GM18508 (cell line): ENCODE data around the gene IRF2.

Experiments
- ATAC-seq: cut with Tn5 transposase; IDR thresholded peaks from one replicate; pipeline ENCODE4 v1.9.1; 2021; ENCODE audit warnings: moderate number of reproducible peaks; ENCODE audit not compliant: insufficient read depth, unreplicated experiment

IRF2 gene

DNA sequence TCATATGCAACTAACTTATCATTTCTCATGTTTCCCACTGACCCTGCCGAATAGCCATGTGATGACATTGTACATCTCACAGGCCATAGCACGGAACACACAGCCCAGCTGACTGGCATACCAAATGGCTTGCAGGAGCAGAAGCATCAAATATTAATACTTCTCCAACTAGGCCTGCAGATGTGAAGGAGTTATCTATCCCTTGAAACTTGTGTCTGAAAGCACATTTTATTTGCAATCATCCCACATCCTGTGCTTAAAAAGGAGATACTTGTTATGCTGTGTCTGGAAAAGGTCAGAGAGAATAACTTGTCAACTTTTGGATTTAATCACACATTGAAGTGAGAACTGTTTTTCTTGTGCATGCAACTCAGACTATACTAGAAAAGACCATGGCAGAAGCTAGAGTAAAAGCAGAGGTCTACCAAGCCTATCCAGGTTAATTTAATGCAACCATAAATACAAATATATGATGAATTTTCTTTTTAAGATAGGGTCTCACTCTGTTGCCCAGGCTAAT is 100.4 kb downstream of the IRF2 start:
- ATAC-seq = no peak

DNA sequence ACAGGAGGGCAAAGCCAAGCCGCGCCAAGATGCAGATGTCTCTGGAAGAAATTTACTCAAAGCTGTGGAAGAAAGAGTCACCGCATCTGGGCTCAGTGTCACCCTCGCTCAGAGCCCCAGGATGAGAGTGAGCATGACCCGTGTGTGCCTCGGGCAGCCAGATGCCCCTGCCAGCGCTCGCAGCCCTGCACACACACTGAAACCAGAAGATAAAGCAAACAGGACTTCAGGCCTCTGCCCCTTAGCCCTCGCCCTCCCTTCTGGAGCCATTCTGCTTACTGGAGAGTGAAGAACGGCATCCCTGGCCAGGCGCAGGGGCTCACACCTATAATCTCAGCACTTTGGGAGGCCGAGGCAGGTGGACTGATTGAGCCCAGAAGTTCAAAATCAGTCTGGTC is 103.0 kb downstream of the IRF2 start:
- ATAC-seq = no peak

DNA sequence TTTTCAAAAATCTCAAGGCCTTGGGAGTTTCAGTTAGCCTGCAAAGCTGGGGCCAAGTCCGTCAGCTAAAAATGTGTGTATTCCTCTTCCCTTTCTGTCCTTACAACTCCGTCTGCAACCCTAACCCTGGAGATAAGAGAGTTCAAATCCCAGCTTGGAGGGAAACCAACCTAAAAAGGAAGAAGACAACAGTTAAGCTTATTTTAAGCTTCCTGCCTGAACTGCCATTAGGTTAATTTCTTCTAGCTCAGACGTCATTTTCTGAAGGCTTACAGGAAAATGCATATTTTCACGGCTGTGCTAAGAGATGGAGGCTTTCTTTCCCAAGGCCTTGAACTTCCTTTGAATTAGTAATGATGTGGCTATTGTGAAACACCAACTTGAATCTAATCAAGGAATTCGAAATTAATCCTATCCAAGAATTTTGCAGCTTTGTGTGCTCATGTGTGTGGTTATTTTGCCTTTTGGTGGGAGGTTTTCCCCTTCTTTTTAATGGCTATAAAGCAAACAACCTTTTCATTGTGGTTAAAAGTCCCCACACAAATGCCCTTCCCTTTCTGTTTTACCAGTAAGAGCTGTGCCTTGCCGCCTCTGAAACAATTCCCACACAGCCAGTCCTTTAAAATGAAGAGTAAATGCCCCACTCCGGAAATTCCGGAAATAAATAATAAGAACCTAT is 103.5 kb downstream of the IRF2 start:
- no peak for ATAC-seq

DNA sequence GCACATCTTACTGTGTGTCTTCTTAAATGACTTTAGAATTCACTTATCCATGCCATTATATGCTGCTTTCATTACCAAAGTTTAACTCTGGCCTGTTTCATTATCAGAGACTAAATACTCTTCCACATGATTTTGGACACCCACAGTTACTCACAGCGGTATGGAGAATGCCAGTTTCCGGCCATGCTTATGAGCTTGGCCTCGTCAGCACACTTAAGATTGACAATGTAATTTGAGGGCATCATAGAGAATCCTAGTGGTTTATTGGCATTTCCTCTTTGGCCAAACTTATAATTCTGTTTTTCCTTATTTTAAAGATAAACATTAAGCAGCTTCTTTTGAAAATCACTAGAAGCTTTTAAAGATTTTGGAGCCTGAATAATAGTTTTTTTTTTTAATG is 104.5 kb downstream of the IRF2 start:
- no peak for ATAC-seq

DNA sequence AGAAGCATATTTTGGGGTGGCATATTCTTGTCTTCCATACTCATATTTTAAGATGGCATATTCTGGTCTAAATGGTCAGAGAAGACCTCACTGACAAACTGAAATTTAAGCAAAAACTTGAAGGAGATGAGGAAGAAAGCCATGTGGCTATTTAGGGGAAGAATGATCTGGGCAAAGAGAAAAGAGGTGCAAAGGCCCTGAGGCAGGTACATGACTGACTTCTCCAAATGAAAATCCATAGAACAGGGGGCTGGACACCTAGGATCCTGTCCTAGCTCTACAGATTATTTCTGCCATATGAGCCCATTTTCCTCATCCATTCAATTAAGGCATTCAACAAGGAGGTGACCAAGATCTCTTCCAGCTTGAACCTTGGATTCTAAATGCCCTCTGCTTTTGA is 105.6 kb downstream of the IRF2 start:
- ATAC-seq = no peak

DNA sequence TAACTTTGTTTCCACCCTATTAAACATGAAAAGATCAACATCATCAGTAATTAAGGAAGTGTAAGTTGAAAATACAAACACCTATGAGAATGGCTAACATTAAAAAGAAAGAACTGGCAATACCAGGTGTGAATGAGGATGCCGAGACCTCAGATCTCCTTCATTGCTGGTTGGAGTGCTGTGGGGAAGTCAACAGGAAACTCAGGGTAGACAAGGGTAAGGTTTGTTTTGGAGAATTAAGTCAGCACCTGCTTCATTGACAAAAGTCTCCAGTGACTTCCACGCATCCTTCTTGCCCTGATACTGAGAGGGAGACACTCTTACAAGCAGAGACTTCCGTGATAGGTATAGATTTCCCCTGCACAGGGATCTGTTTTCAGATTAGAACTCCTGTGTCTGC is 106.1 kb downstream of the IRF2 start:
- no peak for ATAC-seq

DNA sequence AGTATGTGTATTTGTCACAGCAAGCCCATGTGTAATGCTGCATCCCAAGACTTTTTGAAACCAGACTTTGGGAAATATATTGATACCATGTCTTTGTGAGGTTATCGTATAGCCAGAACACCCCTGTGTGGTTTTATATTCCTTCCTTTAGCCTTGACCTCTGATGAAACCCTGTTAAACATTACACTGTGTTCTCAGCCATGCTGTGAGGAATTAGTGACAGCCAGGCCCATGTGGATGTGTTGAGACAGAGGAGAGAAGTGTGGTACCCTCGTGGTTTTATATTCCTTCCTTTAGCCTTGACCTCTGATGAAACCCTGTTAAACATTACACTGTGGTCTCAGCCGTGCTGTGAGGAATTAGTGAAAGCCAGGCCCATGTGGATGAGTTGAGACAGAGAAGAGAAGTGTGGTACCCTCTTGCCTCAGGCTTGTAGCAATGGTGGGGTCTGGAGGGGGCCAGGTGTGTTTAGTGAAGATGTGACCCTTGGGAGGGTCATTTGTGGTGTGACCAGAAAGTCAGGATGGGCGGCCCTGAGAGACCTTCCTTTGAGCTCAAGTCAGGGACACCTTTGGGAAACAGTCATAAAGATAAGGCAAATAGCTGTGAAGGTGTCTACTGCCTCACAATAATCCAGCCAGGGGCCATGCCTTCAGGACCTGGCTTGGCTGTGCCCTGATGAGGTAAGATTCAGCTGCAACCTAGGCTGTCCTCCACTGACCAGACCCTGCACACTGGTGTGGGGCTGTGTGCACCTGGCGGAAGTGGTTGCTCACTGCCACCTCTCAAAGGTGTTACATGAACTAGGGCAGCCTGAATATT is 110.0 kb downstream of the IRF2 start:
- ATAC-seq = peak; percentile 86

DNA sequence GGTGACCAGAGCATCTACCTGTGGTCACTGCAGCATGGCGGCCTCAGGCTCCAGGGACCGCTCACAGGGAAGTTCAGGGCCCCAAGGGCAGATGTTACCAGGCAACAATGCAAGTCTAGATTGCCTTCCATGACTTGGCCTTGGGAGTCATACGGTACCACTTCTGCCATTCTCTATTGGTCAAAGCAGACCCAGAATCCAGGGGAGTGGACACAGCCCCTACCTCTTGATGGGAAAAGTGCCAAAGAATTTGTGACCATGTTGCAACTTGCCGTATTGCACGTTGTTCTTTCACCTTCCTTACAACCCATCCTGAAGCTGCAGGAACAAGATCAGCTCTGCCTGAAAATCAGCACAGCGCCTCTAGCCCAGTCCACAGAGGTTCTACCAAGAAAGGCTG is 111.1 kb downstream of the IRF2 start:
- no peak for ATAC-seq

DNA sequence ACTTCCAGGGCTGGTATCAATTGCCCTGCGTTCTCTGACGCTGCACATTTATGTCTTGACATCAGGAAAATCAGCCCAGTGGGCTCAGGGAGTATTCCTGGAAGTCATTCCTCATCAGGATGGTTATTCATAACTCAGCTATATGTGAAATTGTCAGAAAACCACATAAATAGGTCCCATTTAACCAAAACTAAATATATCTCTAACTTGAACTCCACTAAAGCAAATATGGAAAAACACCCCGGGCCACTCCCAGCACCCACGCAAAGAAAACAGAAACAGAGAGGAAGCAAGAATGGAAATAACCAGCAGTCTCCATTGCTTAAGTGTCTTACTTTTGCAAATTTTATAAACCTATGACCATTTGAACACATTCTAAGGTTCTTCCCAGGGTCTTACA is 112.0 kb downstream of the IRF2 start:
- no peak for ATAC-seq

DNA sequence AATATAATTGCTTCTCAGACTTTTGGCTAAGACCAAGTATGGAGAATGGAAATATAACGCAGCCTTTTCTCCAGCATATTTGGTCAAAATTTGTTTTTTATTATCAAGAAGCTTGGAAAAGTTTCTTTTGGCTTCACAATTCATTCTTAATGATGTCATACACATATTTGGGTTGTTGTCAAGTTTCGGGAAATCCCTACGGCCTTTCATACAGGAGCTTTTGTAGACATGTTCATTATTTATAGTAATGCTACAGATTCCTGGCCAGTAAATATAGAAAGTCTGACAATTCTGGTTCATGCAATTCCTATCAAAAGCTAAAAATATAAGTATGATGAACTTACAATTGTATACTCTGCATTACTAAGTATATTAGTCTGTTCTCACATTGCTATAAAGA is 112.9 kb downstream of the IRF2 start:
- no peak for ATAC-seq

DNA sequence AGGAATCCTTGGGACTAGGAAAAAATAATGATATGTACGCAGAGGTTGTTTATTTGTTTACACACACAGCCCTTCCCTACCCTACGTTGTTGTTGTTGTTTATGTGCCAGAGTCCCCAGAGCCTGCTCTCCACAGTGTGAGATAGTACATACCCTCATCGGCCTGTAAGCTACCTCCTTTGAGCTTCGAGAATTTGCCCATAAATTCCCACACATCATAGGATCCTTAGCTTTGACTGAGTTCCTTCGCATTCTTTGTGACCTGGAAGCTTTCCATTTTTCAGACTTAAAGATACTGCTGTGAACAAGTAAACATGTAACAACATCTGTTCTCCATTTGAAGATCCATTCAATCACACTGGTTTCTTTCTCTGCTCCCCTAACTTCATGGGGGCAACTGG is 114.5 kb downstream of the IRF2 start:
- ATAC-seq = no peak

DNA sequence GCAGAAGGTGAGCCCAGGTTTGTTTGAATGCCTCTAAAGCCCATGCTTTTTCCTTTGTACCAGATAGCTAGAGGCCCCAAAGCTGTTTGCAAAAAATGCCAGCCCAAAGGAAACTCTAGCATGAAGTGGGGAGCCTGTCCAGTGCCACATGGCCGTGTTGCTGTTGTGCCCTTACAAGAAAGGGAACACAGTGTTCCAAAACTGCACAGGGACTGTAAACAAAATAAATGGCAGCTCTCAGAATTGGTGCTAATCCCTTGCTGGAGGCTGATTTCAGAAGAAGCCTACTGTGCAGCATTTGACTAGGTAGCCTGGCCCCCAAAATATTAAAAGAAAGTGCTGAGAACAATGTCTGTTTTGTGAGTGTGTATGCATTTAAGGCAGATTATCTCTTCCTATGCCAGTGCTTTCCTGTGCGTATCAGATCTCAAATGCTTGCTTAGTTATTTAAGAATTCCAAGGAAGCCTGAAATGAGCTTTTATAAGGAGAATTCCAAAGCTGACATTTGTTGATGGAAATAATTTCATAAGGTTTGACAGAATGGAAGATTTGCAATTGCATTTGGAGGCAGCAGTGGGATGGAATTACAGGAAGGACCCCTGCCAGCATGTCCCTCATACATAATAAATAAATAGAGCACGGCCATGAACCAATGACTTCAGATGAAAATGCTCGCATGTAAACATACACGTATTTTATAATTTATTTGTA is 115.7 kb downstream of the IRF2 start:
- no peak for ATAC-seq

DNA sequence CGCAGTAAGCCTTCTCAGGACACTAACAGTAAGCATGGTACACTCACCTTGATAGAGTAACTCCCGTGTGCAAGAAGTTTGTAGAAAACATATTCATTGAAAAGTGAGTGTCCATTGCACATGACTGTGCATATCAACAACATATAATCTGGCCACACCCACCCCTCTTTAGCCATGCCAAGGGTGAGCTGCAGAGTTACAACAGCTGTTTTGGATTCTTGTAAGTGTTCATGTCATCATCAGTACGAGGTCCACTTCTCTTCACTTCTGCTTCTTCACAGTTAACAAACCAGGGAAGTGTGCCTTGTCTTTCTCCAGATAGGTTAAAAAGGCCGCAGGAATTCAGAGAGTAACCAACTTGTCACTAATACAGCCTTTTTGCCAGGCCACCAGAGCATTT is 116.6 kb downstream of the IRF2 start:
- no peak for ATAC-seq

DNA sequence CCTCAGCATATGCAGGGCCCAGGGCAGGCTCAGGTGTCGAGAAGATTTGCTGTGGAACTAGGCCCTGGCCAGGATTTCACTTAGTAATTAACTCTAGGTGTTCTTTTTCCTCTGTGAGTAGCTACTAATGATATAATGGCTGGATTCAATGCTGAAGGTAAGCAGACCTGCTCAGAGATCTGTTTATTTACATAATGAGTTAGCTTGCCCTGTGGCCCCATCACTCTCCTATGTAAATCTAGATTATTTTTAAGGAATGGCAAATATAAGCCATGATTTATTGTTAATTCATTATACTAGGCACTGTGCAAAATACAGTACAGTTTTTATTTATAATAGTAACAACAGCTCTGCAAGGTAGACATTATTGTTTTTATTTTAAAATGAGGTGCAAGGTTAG is 117.2 kb downstream of the IRF2 start:
- no peak for ATAC-seq

DNA sequence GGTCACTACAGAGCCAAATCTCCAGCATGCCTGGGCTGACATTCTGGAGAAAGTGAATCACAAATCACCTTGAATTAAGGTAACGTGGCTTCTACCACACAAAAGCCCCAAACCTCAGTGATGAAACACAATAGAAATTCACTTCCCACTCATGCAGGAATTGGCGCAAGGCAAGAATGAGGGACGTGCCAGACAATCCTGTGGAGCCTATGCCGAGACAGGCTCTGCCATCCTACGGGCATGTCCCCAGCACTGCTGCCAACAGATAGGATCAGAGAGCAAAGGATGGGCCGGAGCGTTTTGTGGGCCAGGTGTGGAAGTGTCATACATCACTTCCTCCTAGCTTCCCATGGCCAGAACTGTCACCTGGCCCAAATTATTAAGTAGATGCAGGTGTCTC is 118.0 kb downstream of the IRF2 start:
- no peak for ATAC-seq

DNA sequence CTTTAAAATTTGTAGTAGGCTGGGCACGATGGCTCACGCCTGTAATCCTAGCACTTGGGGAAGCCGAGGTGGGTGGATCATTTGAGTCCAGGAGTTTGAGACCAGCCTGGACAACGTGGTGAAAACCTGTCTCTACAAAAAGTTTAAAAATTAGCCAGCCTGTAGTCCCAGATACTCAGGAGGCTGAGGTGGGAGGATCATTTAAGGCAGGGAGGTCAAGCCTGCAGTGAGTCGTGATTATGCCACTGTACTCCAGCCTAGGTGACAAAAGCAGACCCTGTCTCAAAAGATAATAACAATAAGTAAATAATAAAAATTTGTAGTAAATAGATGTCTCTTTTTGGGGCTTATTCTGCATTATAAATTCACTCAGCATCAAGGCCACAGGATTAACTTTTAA is 118.5 kb downstream of the IRF2 start:
- no peak for ATAC-seq

DNA sequence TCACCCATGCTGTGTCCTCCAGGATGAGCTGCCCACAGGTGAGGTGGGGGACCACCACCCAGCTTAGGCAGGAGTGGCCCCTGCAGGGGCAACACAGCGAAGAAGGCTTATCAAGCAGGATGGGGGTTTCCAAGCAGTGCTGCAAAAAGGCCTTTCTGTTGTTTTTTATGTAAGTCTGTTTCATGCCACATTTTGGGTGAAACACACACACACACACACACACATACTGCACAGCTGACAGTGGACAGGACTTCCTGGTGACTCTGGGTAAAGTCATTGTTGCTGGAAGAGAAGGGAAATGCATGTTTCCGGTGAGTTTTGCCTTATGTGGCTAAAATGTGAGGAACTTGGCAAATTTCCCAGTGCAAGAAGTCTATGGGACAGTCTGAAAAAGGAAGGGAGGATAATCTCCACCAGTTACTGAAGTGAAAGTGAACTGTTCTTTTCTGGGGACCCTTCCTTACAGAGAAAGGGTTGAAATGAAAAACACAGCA is 119.2 kb downstream of the IRF2 start:
- ATAC-seq = no peak

DNA sequence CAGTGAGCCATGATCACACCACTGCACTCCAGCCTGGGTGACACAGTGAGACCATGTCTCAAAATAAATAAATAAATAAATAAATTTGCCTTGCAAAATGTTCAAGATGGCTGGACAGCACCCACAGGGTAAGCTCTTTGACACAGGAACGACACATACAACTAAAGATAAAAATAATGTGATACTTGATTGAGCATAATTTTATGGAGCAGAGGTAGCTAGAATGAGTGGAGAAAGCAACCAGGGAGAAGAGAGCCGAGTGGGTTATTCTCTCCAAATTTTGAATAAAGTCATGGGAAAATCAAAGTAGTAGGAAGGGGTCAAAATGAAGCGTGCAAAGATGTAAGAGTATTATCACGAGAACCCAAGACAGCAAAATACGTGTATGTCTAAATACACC is 121.5 kb downstream of the IRF2 start:
- no peak for ATAC-seq

DNA sequence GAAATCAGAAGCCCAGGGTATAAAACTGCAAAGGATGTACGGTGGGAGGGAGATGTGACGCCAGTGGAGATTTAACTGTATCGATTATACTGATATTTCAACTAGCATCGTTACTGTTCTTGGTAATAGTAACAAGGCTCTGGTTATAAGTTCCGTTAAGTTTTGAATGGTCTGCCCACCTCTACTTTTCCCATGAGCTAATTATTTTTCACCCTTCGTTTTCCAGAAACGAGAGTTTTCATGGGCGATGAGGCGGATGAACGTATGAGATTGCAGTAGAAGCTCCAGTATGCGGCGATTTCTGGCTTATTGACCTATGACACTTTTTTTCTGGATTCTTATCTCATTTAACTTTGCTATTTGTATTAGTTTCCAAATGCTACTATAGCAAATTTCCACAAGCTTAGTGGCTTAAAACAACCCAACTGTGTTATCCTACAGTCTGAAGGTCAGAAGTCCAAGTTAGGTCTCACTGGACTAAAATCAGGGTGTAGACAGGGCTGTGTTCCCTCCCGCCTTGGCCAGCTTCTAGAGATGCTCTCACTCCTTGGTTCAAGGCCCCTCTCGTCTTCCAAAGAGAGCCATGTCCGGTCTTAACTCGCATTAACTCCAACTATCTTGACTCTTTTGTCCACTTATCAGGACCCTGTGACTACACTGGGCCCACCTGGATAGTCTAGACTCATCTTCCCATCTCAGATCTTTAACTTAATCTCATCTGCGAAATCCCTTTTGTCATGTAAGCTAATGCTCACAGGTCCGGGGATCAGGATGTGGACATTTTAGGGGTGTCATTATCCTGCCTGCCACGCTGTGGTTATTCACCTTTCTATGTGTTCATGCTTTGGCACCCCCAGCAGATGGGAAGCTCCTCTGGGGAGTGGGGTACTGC is 122.5 kb downstream of the IRF2 start:
- no peak for ATAC-seq

DNA sequence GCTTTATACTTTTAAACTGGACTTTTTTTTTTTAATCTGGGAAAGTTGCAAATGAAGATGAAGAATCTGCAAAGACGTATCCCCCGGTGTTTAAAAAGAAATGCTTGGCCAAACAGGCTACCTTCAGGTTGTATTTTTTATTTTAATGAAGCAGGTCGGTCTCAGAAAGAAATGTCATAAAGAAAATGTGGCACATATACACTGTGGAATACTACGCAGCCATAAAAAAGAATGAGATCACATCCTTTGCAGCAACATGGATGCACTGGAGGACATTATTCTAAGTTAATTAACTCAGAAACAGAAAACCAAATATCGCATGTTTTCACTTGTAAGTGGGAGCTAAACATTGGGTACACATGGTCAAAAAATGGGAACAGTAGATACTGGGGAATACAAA is 123.4 kb downstream of the IRF2 start:
- no peak for ATAC-seq
